Mesenteric fat pad (tissue), 1 donor: Measurements from ENCODE around the gene MAPK8IP2. TPM values are rescaled to one million over a fixed set of nuclear protein-coding genes. Genes with fewer than 3 reads are reported as not detected.

Source experiments
- DNase-seq: peaks from one replicate; pipeline ENCODE4 v3.0.0-alpha.2; 2020; ENCODE audit warnings: low spot score
- total RNA-seq: library from RNA; stranded (reverse); fragmentation: NEBNext Ultra II Directional; extraction: Animal tissue kit (Norgen Biotek cat#: 25700); gene quantifications from one replicate; pipeline ENCODE4 v1.2.1, GENCODE V29; 2021
- donor health status: DM: yes; HTN: yes; CAD: no.

Gene MAPK8IP2
- total RNA-seq, 1 donor from 2014 or later: 0.58 TPM

DNA sequence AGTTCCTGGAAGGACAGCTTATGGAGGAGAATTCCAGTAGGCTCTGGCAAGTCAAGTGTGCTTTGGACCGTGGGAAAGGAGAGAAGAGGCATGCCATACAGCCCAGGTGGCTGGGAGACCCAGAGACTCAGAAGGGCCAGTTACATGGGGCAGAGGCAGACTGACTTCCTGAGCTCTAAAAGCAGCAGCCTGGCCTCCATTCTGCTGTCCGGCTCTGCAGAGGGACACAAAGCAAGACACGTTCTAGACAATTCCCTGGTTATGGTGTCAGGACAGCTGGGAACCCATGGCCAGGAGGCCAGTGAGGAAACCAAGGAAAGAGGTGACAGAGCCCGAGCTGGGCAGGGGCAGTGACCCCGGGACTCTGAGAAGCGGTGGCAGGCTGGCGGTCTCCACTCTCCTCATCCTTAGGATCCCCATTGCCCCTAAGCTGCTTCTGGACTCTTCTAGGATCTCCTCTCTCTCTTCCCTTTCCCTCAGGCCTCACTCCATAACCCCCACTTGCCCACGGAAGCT, 25.1 kb upstream of the MAPK8IP2 start:
- no peak for DNase-seq

- DNase-seq: no peak
These were observed 24.5 kb upstream of the MAPK8IP2 start for GRCh38 chr22:50576070-50576469.

DNA sequence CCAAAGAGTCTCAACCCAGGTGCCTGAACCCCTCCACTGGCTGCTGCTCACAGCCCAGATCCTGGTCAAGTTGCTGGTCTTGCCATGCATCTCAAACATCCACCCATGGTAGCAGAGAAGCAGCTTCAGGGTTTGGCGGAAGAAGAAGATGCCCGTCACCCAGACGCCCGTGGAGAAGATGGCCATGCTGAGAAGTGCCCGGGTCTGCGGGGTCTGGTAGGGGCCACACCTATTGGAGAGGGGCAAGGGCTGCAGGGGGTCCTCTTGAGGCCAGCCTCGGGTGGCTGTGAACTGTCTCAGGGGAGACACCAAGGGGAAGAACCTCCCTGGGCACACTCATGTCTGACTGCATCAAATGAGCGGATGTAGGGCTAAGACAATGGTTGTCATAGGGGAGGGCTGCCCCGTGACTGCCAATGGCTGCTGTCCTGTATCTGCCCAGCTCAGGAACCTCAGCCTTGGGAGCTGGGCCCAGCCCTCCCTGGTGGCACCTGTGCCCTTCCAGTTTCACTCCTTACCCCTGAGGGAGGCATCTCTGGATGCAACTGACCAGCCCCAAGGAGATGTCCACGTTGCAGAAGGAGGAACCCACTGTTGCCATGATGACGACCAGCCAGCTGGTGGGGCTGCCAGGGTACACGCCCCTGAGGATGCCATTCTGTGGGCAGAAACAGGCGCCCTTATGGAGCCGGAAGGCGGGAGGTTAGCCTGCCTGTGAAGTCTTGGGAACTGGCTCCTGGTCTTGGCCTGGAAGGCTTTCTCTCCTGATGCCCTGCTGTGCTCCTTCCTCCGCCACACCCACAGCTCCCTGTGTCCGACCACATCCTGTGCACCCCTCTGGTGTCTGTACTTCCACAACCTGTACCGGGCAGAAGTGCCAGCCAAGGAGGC, 23.5 kb upstream of the MAPK8IP2 start:
- DNase-seq: no peak

DNA sequence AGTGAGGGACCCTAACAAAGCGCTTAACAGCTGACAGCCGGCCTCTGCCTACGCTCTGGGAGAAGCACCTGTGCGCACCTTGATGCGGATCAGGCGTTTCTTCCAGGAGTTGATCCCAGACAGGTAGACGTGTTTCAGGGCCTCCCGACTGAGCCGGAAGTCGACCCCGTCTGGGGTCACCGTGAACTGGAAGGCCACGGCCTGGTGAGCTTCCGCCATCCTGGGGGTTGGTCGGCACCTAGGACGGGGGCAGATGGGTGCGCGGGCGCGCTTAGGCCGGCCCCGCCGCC, 23.0 kb upstream of the MAPK8IP2 start:
- DNase-seq: no peak

DNA sequence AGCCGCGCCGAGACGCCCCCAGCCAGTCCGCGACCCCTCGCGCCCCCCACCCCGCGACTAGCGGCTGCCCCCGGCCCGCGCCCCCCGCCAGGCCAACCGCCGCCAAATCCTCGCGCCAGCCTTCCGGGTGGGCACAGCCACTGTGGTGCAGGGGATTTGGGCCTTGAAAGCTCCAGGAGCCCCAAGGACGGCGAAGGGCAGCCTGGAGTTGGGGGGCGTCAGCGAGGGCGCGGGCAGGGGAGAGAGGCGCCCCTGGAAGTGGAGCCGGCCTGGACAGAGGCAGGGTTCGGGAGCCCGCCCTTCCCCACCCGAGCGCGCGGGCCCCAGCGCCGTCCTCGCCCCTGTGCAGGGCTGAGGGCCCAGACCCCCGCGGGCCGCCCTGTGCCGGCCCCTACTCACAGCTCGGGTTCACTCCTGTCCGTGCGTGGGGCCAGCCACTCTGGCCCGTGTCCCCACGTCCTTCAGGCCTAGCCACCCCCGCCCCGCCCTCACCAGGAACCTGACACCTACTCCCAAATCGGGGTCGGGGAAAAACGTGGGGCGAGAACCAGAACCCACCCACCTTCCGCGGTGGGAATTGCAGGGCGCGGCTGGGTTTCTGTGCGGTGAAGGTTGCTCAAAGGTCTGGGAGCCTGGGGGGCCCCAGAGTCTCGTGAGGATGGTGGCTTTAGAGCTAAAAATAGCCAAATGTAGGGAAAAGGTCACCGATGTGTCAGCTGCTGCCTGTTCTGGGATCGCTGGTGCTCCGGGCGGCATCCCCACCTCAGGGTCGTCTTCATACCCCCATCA, 22.4 kb upstream of the MAPK8IP2 start, which contains the start of gene CPT1B:
Gene CPT1B, minus strand, starts transcription at position 441 of the 789 bp plus-strand sequence. CDS start 512 bp downstream, outside the sequence.
- DNase-seq: no peak

- no peak for DNase-seq
These were observed 21.8 kb upstream of the MAPK8IP2 start for GRCh38 chr22:50578776-50579310.

GRCh38 chr22:50579752-50580151, 20.8 kb upstream of the MAPK8IP2 start:
- no peak for DNase-seq

DNA sequence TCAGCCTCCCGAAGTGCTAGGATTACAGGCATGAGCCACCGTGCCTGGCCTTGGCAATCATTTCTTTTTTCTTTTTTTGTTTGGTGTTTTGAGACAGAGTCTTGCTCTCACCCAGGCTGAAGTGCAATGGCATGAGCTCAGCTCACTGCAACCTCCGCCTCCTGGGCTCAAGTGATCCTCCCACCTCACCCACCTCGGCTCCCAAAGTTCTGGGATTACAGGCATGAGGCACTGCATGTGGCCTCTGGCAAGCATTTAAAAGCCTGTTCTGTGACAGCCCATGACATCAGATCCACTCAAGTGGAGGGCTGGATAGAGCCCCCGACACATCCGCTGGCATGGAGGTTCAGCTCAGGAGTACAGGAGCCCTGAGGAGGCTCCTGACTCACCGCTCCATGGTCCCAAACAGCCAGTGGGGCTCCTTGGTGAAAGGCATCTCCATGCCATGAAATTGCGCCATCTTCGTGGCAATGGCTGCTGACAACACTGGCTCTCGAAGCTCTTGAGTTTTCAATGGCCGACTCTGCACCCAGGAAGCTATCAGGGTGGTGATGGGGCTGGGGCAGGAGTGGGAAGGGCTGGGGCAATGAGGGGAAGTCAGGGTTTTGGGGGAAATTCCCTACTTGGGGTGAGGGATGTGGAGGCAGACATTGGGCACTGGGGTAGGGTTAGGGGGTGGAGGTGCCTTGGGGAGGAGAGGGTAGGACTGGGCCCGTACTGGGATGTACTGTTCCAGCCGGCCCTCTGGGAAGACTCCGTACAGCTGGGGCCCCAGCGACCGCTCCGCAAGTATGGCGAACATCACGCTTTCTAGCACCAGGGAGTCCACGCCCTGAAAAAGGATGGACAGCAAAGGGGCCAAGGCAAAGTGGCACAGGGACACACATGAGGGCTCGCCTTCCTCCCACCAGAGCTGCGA, 19.3 kb upstream of the MAPK8IP2 start:
- DNase-seq: no peak

DNA sequence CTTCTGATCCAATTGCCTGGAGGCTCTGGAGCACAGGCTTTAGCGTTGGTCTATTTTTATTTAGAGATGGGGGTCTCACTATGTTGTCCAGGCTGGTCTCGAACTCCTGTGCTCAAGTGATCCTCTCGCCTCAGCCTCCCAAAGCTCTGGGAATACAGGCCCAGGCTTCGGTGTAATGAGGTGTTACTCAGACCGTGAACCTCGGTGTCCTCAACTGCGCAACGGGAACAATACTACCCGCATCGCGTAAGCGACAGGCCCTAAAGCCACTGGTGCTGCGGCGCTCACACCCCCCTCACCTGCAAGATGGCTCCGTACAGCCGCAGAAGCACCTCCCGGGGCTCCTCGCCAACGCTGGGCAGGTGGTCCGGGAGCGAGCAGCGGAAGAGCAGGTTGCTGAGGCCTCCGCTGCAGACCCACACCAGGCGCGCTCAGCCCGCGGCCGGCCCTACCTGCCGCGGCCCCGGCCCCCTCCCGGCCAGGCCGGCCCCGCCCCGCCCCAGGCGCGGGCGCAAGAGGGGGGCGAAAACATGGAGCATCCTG, 18.6 kb upstream of the MAPK8IP2 start:
- no peak for DNase-seq

DNA sequence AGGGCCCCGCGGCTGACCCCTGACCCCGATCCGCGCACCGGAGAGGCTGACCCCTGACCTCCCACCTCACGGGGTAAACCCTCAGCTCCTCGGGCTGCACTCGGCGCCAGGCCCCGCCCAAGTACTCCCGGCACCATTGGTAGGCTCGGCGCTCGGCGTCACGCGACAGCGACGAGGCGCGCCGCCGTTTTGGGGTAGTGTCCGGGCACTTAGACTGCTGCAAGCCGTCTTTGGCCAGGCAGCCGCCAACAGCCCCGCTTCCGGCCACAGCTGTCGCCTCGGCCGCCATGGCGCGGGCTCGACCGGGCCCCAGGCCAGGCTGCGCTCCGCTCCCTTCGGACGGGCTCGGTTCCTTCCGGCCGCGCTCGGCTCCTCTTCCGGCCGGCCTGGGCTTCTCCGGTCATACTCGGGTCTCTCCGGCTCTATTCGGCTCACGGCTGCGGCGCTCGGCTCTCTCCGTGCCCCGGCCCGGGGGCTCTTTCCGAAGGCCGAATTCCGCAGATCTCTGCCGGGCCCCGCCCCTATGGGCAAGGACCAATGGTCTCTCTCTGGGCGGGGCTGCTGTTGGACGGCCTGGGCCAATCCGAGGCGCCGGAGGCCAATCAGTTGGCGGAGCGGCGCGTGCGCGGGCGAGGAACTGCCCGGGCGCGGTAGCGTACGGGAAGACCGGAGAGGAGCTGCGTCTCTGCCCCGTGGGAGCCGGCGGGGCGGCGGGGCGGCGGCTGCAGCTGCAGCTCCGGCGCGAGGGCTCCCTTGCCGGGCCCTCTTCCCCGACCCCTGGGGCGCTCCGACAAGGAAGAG, 17.9 kb upstream of the MAPK8IP2 start, which contains the start of gene CHKB:
Gene CHKB, minus strand, starts transcription at position 357 of the 801 bp plus-strand sequence. Its CDS starts 68 bp downstream, at position 289.
- peak; percentile 100 for DNase-seq

DNA sequence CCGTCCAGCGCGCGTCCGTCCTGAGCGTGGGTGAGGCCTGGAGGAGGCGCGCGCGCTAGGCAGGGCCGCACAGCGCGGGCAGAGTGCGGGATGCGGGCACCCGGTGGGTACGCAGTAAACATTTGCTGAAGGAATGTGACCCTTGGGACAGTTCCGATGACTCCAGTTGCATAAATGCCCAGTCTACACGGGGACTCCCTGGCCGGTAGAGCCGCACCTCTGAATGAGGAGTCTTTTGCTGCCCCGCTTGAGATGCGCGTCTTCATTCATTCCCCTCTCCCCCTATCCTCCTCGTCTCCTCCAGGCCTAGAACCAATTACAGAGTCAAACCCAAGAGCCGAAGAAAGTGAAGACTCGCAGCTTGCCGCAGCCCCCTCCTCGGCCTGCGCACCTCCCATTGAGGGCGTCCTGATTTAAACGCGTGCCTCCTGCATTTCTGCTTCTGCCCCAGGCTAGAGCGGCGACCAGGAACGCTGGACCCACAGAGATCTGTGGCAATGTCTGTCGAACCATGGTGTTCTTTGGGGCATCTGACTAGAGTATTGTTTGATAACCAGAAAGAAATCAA, 17.2 kb upstream of the MAPK8IP2 start:
- DNase-seq: no peak

DNA sequence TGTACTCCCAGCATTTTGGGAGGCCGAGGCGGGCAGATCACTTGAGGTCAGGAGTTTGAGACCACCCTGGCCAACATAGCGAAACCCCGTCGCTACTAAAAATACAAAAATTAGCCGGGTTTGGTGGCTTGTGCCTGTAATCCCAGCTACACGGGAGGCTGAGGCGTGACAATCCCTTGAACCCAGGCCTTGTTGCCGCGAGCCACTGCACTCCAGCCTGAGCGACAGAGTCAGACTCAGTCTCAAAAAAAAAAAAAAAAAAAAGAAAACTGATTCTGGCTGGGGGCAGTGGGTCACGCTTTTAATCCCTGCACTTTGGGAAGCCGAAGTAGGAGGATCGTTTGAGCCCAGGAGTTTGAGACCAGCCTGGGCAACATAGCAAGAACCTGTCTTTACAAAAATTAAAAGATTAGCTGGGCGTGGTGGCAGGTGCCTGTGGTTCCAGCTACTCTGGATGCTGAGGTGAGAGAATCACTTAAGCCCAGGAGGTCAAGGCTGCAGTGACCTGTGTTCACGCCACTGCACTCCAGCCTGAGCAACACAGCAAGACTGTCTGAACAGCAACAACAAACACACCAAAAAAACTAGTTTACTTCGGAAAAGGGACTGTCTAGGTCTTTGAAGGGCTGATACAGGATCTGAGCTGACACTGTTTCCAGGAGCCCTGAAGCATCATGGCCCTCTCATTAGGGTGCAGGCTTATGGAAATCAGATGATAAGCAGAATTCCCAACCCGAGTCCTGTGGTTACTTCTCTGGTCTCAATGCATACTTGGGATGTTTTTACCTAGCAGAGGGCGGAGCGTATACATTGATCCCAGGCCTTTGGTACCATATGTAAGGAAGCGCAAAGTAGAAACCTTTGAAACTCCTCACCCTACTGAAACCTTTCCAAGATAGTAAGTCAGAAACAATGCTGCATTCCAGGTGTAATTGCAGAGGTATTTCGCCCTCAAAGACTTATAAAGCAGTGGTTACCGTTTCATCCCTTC, 16.2 kb upstream of the MAPK8IP2 start:
- no peak for DNase-seq

- DNase-seq: no peak
These were observed 15.4 kb upstream of the MAPK8IP2 start for GRCh38 chr22:50585238-50585637.

DNA sequence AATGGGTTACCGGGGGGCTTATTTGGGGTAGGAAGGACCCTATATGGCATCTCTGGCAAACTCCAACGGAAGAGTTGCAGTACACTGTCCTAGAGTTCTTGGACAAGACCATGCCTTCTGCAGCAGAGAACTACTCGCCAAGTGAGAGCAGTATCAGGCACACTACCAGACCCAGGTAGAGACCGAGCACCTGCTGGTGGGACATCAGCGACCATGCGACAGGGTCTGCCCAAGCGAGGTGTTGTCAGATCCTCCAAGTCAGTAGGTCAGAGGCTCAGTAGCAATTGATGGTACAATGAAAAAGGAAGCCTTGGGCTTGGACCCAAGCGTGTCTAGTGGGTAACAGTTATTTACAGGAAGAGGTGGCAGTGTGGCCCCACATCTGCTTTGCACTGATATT, 14.8 kb upstream of the MAPK8IP2 start:
- no peak for DNase-seq

DNA sequence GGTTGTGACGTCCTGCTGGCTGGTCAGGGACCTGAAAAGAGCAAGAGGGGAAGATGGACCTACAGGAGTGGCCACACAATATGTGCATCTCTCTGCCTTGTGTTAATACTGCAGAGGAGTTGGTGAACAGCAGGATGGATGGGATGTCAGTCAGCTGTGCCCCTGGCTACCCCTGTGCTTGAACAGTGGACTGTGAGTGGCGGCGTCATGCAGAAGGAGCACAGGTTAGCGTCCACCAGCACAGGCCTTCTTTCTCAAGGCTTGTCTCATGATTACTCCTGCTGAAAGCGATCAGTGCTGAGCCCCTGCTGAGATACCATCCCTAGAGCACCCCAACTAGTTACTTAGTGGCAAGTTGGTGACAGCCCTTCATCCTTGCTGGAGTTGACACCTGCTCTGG, 14.2 kb upstream of the MAPK8IP2 start:
- no peak for DNase-seq

GRCh38 chr22:50587407-50587806, 13.2 kb upstream of the MAPK8IP2 start:
- no peak for DNase-seq

DNA sequence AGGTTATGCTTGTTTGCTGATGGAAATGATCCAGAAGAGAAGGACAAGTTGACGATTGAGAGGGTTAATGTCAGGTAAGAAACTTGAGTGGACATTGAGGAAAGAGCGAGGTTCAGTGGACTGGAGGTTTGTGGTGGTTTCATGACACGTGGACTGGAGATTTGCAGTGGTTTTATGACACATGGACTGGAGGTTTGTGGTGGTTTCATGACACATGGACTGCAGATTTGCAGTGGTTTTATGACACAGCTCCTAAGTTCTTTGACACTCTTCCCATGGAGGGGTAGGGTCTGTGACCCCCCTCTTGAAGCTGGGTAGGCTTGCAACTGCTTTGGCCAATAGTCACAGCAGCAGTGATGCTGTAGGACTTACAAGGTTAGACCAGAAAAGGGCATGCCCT, 5.4 kb upstream of the MAPK8IP2 start:
- DNase-seq: no peak

DNA sequence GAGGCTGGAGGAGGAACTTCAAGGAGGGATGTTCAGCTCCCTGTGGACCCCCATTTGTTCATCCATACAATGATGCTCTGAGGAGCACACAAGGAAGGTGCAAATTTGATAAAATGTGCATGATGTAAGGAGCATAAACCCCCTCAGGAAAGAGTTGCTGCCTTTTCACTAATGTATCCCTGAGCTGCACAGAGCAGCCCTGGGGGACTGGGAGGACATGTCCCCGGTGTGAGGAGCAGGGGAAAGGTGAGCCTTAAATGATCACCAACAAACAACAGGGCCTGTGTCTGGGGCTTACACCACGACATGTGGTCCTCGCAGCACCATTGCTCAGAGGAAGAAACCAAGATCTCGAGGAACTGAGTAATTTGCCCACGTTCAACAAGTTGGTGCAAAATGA, 3.5 kb upstream of the MAPK8IP2 start:
- DNase-seq: no peak
